Fibroblast of lung (primary cell): Measurements from ENCODE around the gene FANCL. TPM values are rescaled to one million over a fixed set of nuclear protein-coding genes. Genes with fewer than 3 reads are reported as not detected.
"Not testable (repeated sequence)": the region's sequence is repeated elsewhere in the genome, so short reads cannot be mapped to it uniquely, and the experiment has no call there.

Experiments
- DNase-seq, 2 donors: peaks; one replicate each; pipeline versions ENCODE4 v3.0.0 to v3.0.0-alpha.2; 2010; ENCODE audit warnings: low read depth in 2 of 2
- H2AFZ ChIP-seq: 2 replicates; pipeline ENCODE4 v1.5.1; 2012; ENCODE audit warnings: low read length, control low read depth, inconsistent platforms
- H3K27ac ChIP-seq: 2 replicates; pipeline ENCODE4 v1.5.1; 2011; ENCODE audit warnings: low read length, control low read depth; ENCODE audit not compliant: insufficient read depth
- H3K27me3 ChIP-seq: 2 replicates; pipeline ENCODE4 v1.5.1; 2011; ENCODE audit warnings: mild to moderate bottlenecking, low read length; ENCODE audit not compliant: control insufficient read depth, insufficient read depth
- H3K36me3 ChIP-seq: 2 replicates; pipeline ENCODE4 v1.5.1; 2011; ENCODE audit warnings: low read length; ENCODE audit not compliant: control insufficient read depth, insufficient read depth
- H3K4me1 ChIP-seq: 2 replicates; pipeline ENCODE4 v1.5.1; 2011; ENCODE audit warnings: low read length; ENCODE audit not compliant: control insufficient read depth, insufficient read depth; ENCODE audit errors: extremely low read depth
- H3K4me2 ChIP-seq: 2 replicates; pipeline ENCODE4 v1.5.1; 2011; ENCODE audit warnings: low read length, control low read depth; ENCODE audit not compliant: insufficient read depth; ENCODE audit errors: extremely low read depth
- H3K4me3 ChIP-seq, 4 experiments: fragments of 200-600 bp in 1 of 4; sonication (generic) in 1 of 4; replicated peaks in 1 of 4; 2 replicates each; pipeline ENCODE4 v1.5.1; 2011 to 2016; ENCODE audit warnings: low read length in 4 of 4, low read depth in 3 of 4, mild to moderate bottlenecking in 3 of 4, control low read depth in 2 of 4, inconsistent platforms in 1 of 4, mixed read lengths in 1 of 4; ENCODE audit not compliant: insufficient read depth in 1 of 4; ENCODE audit errors: control extremely low read depth in 1 of 4
- H3K79me2 ChIP-seq: 2 replicates; pipeline ENCODE4 v1.5.1; 2012; ENCODE audit warnings: mild to moderate bottlenecking, low read length, inconsistent platforms; ENCODE audit not compliant: control insufficient read depth, insufficient read depth
- H3K9ac ChIP-seq: 2 replicates; pipeline ENCODE4 v1.5.1; 2011; ENCODE audit warnings: mild to moderate bottlenecking, low read length, control low read depth; ENCODE audit not compliant: insufficient read depth
- H3K9me3 ChIP-seq: 2 replicates; pipeline ENCODE4 v1.5.1; 2012; ENCODE audit warnings: low read depth, low read length; ENCODE audit not compliant: control insufficient read depth, insufficient read depth
- H4K20me1 ChIP-seq: 2 replicates; pipeline ENCODE4 v1.5.1; 2011; ENCODE audit warnings: low read length; ENCODE audit not compliant: control insufficient read depth, insufficient read depth; ENCODE audit errors: extremely low read depth
- EZH2 ChIP-seq: IDR thresholded peaks from 2 replicates; pipeline ENCODE4 v1.5.1; 2012; ENCODE audit warnings: low read length, control low read depth, mild to moderate bottlenecking; ENCODE audit errors: missing control alignments
- polyA plus RNA-seq, 2 donors: library from polyadenylated mRNA; depleted of rRNA in 1 of 2; stranded (reverse) in 1 of 2; unstranded in 1 of 2; fragments of >200 nt; gene quantifications; 2 replicates each; pipeline ENCODE4 v1.2.1, GENCODE V29; 2011 to 2012; ENCODE audit warnings: missing spikeins in 1 of 2
- total RNA-seq: library from RNA; depleted of rRNA; stranded (reverse); fragments of >200 nt; gene quantifications from 2 replicates; pipeline ENCODE4 v1.2.1, GENCODE V29; 2014
- TF ChIP-seq, protein P1 (sequence below), 2 donors: IDR thresholded peaks in 1 of 2; conservative IDR thresholded peaks in 1 of 2; 1 replicate in 1 of 2; 2 replicates in 1 of 2; pipeline ENCODE4 v1.5.1; 2011 to 2012; ENCODE audit warnings: low read length in 2 of 2, control low read depth in 1 of 2, inconsistent platforms in 1 of 2, low read depth in 1 of 2, mild to moderate bottlenecking in 1 of 2

Gene FANCL
- total and polyA plus RNA-seq, 2 donors (not counting 1 experiment from before 2014, with no cell fraction given), result 15.2 to 19.7 TPM

DNA sequence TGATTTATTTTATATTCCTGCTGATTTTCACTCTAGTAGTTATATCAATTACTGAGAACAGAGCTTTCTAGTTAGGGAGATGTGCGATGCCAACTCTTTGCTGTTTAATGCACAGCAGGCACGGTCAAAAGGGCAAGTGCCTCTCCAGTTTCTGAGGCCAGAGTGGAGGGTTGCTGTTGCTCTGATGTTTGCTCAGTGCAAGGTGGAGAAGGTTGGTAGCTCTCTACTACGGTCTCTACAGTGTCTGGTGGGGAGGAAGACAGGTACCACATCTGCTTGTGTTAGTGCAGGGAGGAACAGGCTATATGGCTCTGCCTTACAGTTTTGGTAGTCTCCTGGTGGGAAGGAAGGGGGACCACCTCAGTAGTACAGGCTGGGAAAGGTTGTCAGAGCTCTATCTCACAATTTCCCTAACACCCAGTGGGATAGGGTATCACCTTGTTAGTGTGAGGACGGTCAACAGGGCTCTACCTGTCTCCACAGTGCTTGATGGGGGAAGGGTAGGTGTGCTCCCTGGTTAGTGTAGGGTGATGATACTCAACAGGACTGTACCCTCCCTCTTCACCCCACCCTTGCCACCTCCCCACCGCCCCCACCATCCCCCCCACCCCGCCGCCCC, 85.9 kb downstream of the FANCL start:
- Histone ChIP-seq H3K36me3 (no peaks in the 10 kb centered on the region), H3K4me2 (no peak overlapping the region), H3K4me3 (no peak overlapping the region), H2AFZ (no peak overlapping the region), H3K27me3 (no peaks in the 10 kb centered on the region), H3K4me1 (no peaks in the 10 kb centered on the region), H3K79me2 (no peaks in the 10 kb centered on the region), H3K27ac (no peak overlapping the region), H3K9me3 (no peaks in the 10 kb centered on the region), H4K20me1 (no peaks in the 10 kb centered on the region), H3K9ac (no peak overlapping the region)
- TF ChIP-seq EZH2, result no peak
- TF ChIP-seq, protein P1, sequence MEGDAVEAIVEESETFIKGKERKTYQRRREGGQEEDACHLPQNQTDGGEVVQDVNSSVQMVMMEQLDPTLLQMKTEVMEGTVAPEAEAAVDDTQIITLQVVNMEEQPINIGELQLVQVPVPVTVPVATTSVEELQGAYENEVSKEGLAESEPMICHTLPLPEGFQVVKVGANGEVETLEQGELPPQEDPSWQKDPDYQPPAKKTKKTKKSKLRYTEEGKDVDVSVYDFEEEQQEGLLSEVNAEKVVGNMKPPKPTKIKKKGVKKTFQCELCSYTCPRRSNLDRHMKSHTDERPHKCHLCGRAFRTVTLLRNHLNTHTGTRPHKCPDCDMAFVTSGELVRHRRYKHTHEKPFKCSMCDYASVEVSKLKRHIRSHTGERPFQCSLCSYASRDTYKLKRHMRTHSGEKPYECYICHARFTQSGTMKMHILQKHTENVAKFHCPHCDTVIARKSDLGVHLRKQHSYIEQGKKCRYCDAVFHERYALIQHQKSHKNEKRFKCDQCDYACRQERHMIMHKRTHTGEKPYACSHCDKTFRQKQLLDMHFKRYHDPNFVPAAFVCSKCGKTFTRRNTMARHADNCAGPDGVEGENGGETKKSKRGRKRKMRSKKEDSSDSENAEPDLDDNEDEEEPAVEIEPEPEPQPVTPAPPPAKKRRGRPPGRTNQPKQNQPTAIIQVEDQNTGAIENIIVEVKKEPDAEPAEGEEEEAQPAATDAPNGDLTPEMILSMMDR (conservative IDR thresholded peaks at IDR 0.05 in 1 of 2, IDR thresholded peaks at IDR 0.05 in 1 of 2; ENCODE audit: low read depth in 1 of 2, low read length in 2 of 2), result no peak
- DNase-seq, result no peak

DNA sequence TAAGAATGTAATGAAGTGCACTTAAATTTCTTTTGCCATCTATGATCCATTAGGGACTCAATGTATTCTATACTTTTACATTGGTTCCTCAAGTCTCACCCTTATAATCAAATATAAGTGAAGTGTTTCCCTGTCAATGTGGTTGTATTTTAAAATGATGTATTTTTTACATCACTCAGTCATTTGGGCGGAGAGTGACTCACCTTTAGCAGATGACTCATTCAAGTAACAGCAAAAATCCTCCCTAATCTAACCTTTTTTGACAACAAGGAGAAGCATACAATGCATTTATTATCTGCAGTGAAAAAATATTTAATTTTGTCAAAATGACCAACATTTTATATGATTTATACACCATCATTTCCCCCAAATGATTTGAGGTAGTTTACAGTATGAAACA, 94.4 kb downstream of the FANCL start:
- H3K79me2 ChIP-seq, result no peaks in the 10 kb centered on the region
- DNase-seq, result peak in 1 of 2 donors; percentile 55
- no peak overlapping the region for H3K4me2 ChIP-seq
- no peak overlapping the region for H2AFZ ChIP-seq
- H3K27me3 ChIP-seq, result no peaks in the 10 kb centered on the region
- H3K4me3 ChIP-seq, result no peak overlapping the region
- no peak overlapping the region for H3K9ac ChIP-seq
- TF ChIP-seq, protein P1 (conservative IDR thresholded peaks at IDR 0.05 in 1 of 2, IDR thresholded peaks at IDR 0.05 in 1 of 2; ENCODE audit: low read depth in 1 of 2, low read length in 2 of 2), result no peak
- no peak for TF ChIP-seq EZH2
- H3K9me3 ChIP-seq, result no peaks in the 10 kb centered on the region
- no peaks in the 10 kb centered on the region for H4K20me1 ChIP-seq
- H3K36me3 ChIP-seq, result no peaks in the 10 kb centered on the region
- H3K4me1 ChIP-seq, result no peaks in the 10 kb centered on the region
- H3K27ac ChIP-seq, result no peak overlapping the region

DNA sequence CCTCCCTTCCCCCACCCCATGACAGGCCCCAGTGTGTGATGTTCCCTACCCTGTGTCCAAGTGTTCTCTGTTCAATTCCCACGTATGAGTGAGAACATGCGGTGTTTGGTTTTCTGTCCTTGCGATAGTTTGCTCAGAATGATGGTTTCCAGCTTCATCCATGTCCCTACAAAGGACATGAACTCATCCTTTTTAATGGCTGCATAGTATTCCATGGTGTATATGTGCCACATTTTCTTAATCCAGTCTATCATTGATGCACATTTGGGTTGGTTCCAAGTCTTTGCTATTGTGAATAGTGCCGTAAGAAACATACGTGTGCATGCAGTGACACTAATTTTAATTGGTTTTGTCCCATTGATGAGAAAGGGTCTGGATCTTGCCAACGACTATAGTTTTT, 95.4 kb downstream of the FANCL start:
- H3K9ac ChIP-seq, H3K27ac ChIP-seq, H2AFZ ChIP-seq, H3K4me3 ChIP-seq, H3K4me2 ChIP-seq, DNase-seq, H3K9me3 ChIP-seq, H3K36me3 ChIP-seq, H3K79me2 ChIP-seq, H3K27me3 ChIP-seq, H4K20me1 ChIP-seq, H3K4me1 ChIP-seq: not testable (repeated sequence)
